ENCODE data around the gene MMEL1.

DNA sequence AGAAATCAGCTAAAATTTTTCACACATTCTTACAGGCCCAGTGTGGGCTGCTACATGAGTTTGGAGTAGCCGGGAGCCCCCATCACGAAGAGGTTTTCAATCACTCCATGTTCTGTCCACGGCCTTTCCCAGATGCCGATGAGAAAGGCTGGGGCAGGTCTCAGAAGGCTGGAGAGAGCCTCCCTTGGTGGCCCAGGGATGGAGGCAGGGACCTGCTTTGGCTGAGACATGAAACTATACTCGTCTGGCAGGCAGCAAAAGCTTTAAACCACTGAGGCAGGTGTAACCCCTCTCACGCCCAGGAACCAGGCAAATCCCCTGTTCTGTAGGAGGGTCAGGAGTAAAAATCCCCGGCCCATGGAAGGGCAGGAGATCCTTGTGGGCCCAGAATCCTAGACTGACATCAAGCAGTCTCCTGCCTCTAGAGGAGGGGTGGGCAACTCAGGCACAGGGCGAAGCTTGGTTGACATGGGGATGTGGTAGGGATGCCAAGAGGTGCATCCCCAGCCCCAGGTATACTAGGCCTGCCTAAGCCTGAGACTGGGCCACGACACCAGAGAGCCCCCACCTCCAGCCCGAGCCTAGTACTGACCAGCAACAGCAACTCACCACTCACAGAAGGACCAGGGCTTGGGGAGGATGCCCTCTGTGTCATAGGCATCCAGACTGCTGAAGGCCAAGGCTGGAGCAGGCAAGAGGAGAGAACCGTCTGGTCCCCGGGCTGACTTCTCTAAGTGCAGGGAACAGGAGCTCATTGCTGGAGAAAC is 9.1 kb downstream of the MMEL1 start:
- TF ChIP-seq PHF8 (IDR thresholded peaks at IDR 0.05; ENCODE audit: borderline replicate concordance, low read depth) (no peak), CTCF (IDR thresholded peaks at IDR 0.05) (no peak), MAFK (IDR thresholded peaks at IDR 0.05; ENCODE audit: partially characterized antibody) (no peak), KDM5A (IDR thresholded peaks at IDR 0.05) (no peak), ZC3H11A (IDR thresholded peaks at IDR 0.05) (no peak), CEBPB (IDR thresholded peaks at IDR 0.05) (no peak), RAD21 (conservative IDR thresholded peaks at IDR 0.05 in 1 of 2, IDR thresholded peaks at IDR 0.05 in 1 of 2) (no peak)
